HEK293 (cell line): Measurements from ENCODE around the gene PKN3.

Source experiments
- CTCF ChIA-PET: fragments of 350-600 bp; formaldehyde crosslinking; extraction: SDS; loops from one replicate; lab custom pipeline; 2021; ENCODE audit warnings: antibody characterized with exemption; lab: Yijun Ruan, JAX
- POLR2A ChIA-PET: fragments of 300-600 bp; formaldehyde crosslinking; extraction: SDS; loops from one replicate; lab custom pipeline; 2020; ENCODE audit warnings: antibody characterized with exemption, inconsistent platforms; lab: Yijun Ruan, JAX
- H3K27ac ChIP-seq: fragments of 200-500 bp; sonication (Bioruptor generic); 2 replicates; pipeline ENCODE4 v1.5.1; 2014; ENCODE audit warnings: low read depth, low read length, control low read depth, inconsistent platforms; ENCODE audit errors: extremely low read depth
- H3K36me3 ChIP-seq, 2 experiments: fragments of 200-500 bp in 1 of 2; sonication (Bioruptor generic) in 1 of 2; 1 replicate in 1 of 2; 2 replicates in 1 of 2; pipeline ENCODE4 v1.5.1; 2014 to 2017; ENCODE audit warnings: inconsistent platforms in 2 of 2, low read length in 2 of 2; ENCODE audit not compliant: control insufficient read depth in 2 of 2, insufficient read depth in 1 of 2
- H3K4me1 ChIP-seq: fragments of 200-500 bp; sonication (Bioruptor generic); 2 replicates; pipeline ENCODE4 v1.5.1; 2014; ENCODE audit warnings: mild to moderate bottlenecking, low read length, inconsistent platforms; ENCODE audit not compliant: control insufficient read depth, insufficient read depth
- H3K4me3 ChIP-seq: 2 replicates; pipeline ENCODE4 v1.5.1; 2011; ENCODE audit warnings: low read depth, mild to moderate bottlenecking, control low read depth, low read length, moderate library complexity
- H3K9me3 ChIP-seq: fragments of 200-500 bp; sonication (Bioruptor generic); 2 replicates; pipeline ENCODE4 v1.5.1; 2014; ENCODE audit warnings: low read depth, low read length, inconsistent platforms; ENCODE audit not compliant: control insufficient read depth, insufficient read depth
- GFI1B ChIP-seq: fragments of 450-650 bp; formaldehyde crosslinking; IDR thresholded peaks from 2 replicates; pipeline ENCODE4 v1.5.1; 2016; ENCODE audit warnings: missing biosample characterization, missing genetic modification characterization
- IKZF3 ChIP-seq: fragments of 450-650 bp; IDR thresholded peaks from 2 replicates; pipeline ENCODE4 v1.5.0; 2018; ENCODE audit warnings: missing biosample characterization, mild to moderate bottlenecking, missing genetic modification characterization, moderate library complexity
- MEIS1 ChIP-seq: sonication (generic); formaldehyde crosslinking; IDR thresholded peaks from 2 replicates; pipeline ENCODE4 v1.8.1; 2022; ENCODE audit warnings: missing genetic modification reagents, mild to moderate bottlenecking, borderline replicate concordance
- PRDM1 ChIP-seq: fragments of 450-650 bp; formaldehyde crosslinking; IDR thresholded peaks from 2 replicates; pipeline ENCODE4; 2016; ENCODE audit warnings: missing biosample characterization, missing genetic modification characterization
- SP2 ChIP-seq: fragments of 450-650 bp; formaldehyde crosslinking; IDR thresholded peaks from 2 replicates; pipeline ENCODE4 v1.5.1; 2016; ENCODE audit warnings: missing biosample characterization, missing genetic modification characterization
- SP7 ChIP-seq: fragments of 450-650 bp; formaldehyde crosslinking; IDR thresholded peaks from 2 replicates; pipeline ENCODE4 v1.5.1; 2016; ENCODE audit warnings: missing biosample characterization, missing genetic modification characterization
- ZBTB21 ChIP-seq: fragments of 450-650 bp; formaldehyde crosslinking; IDR thresholded peaks from 2 replicates; pipeline ENCODE4 v1.5.1; 2017; ENCODE audit warnings: missing biosample characterization, missing genetic modification characterization
- ZBTB7A ChIP-seq: fragments of 450-650 bp; formaldehyde crosslinking; IDR thresholded peaks from 2 replicates; pipeline ENCODE4 v1.5.1; 2016; ENCODE audit warnings: low read depth, missing biosample characterization, missing genetic modification characterization
- ZFHX2 ChIP-seq: fragments of 450-650 bp; formaldehyde crosslinking; conservative IDR thresholded peaks from 2 replicates; pipeline ENCODE4 v1.5.1; 2016; ENCODE audit warnings: missing biosample characterization, missing genetic modification characterization
- ZNF133 ChIP-seq: fragments of 450-650 bp; formaldehyde crosslinking; IDR thresholded peaks from 2 replicates; pipeline ENCODE4 v1.5.1; 2016; ENCODE audit warnings: missing biosample characterization, missing genetic modification characterization
- ZNF146 ChIP-seq: fragments of 450-650 bp; formaldehyde crosslinking; IDR thresholded peaks from 2 replicates; pipeline ENCODE4 v1.5.1; 2016; ENCODE audit warnings: missing biosample characterization, missing genetic modification characterization
- ZNF19 ChIP-seq: fragments of 450-650 bp; formaldehyde crosslinking; IDR thresholded peaks from 2 replicates; pipeline ENCODE4; 2016; ENCODE audit warnings: missing biosample characterization, missing genetic modification characterization, low read depth
- ZNF2 ChIP-seq: fragments of 450-650 bp; formaldehyde crosslinking; IDR thresholded peaks from 2 replicates; pipeline ENCODE4 v1.5.1; 2016; ENCODE audit warnings: missing biosample characterization, missing genetic modification characterization
- ZNF221 ChIP-seq: fragments of 450-650 bp; formaldehyde crosslinking; IDR thresholded peaks from 2 replicates; pipeline ENCODE4 v1.5.1; 2017; ENCODE audit warnings: missing biosample characterization, missing genetic modification characterization, borderline replicate concordance
- ZNF24 ChIP-seq: fragments of 450-650 bp; formaldehyde crosslinking; IDR thresholded peaks from 2 replicates; pipeline ENCODE4 v1.5.1; 2016; ENCODE audit warnings: missing biosample characterization, missing genetic modification characterization
- ZNF544 ChIP-seq: fragments of 450-650 bp; formaldehyde crosslinking; IDR thresholded peaks from 2 replicates; pipeline ENCODE4 v1.5.0; 2017; ENCODE audit warnings: missing biosample characterization, missing genetic modification characterization
- ZNF610 ChIP-seq: fragments of 450-650 bp; formaldehyde crosslinking; IDR thresholded peaks from 2 replicates; pipeline ENCODE4 v1.5.1; 2016; ENCODE audit warnings: missing biosample characterization, missing genetic modification characterization, borderline replicate concordance
- ZNF837 ChIP-seq: fragments of 450-650 bp; formaldehyde crosslinking; IDR thresholded peaks from 2 replicates; pipeline ENCODE4 v1.5.1; 2016; ENCODE audit warnings: missing biosample characterization, missing genetic modification characterization
- ZSCAN30 ChIP-seq: fragments of 450-650 bp; IDR thresholded peaks from 2 replicates; pipeline ENCODE4 v1.5.1; 2018; ENCODE audit warnings: missing biosample characterization, mild to moderate bottlenecking, missing genetic modification characterization, moderate library complexity
- TF ChIP-seq, protein P1 (sequence below): fragments of 450-650 bp; formaldehyde crosslinking; IDR thresholded peaks from 2 replicates; pipeline ENCODE4 v1.5.1; 2016; ENCODE audit warnings: missing biosample characterization, missing genetic modification characterization
- TF ChIP-seq, protein P2 (sequence below): fragments of 450-650 bp; formaldehyde crosslinking; IDR thresholded peaks from 2 replicates; pipeline ENCODE4 v1.5.1; 2016; ENCODE audit warnings: missing biosample characterization, missing genetic modification characterization
- TF ChIP-seq, protein P3 (sequence below): fragments of 450-650 bp; formaldehyde crosslinking; IDR thresholded peaks from 2 replicates; pipeline ENCODE4 v1.5.1; 2017; ENCODE audit warnings: missing biosample characterization, missing genetic modification characterization

PKN3 gene

DNA sequence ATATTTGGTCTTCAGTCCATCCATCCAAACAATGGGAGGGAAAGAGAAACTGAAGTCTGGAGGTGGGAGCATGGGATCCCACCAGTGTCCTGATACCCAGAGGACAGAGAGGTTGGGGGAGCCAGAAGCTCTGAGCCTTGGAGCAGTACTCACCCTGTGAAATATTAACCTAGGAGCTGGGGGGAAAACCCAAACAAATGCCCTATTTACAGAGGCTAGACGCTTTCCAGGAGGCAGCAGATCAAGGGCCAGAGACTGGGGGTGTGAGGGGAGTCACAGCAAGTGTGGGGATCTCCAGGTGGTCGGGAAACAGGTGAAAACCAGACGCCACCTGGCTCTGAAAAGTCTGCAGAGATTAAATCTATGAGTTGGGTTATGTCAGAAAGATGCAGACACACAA is 63.2 kb downstream of the PKN3 start:
- POLR2A ChIA-PET: no interaction called here
- H3K4me3 ChIP-seq: no peak overlapping the region
- H3K4me1 ChIP-seq: no peaks in the 10 kb centered on the region
- CTCF ChIA-PET: interaction anchor here (1.0 to 2.1 kb wide), 2 partner anchors 32 to 123 kb away, joined by 5 to 6 read pairs; no protein-coding TSS in a partner anchor
- H3K27ac ChIP-seq: no peak overlapping the region
- no peaks in the 10 kb centered on the region for H3K9me3 ChIP-seq
- TF ChIP-seq PRDM1 (tag by site-specific recombination) (no peak), ZNF24 (tag by site-specific recombination) (no peak), ZNF221 (tag by site-specific recombination) (no peak), SP2 (tag by site-specific recombination) (no peak), ZNF544 (tag by site-specific recombination) (no peak), ZNF610 (tag by site-specific recombination) (no peak), GFI1B (no peak), MEIS1 (CRISPR knock-in tag) (no peak), ZNF19 (tag by site-specific recombination) (no peak), ZNF837 (no peak), ZFHX2 (tag by site-specific recombination) (no peak), ZNF133 (tag by site-specific recombination) (no peak), IKZF3 (tag by site-specific recombination) (no peak), ZBTB7A (no peak), ZBTB21 (tag by site-specific recombination) (no peak), ZNF146 (tag by site-specific recombination) (no peak)
- TF ChIP-seq, protein P1, sequence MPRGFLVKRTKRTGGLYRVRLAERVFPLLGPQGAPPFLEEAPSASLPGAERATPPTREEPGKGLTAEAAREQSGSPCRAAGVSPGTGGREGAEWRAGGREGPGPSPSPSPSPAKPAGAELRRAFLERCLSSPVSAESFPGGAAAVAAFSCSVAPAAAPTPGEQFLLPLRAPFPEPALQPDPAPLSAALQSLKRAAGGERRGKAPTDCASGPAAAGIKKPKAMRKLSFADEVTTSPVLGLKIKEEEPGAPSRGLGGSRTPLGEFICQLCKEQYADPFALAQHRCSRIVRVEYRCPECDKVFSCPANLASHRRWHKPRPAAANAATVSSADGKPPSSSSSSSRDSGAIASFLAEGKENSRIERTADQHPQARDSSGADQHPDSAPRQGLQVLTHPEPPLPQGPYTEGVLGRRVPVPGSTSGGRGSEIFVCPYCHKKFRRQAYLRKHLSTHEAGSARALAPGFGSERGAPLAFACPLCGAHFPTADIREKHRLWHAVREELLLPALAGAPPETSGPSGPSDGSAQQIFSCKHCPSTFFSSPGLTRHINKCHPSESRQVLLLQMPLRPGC (tag by site-specific recombination): no peak
- TF ChIP-seq, protein P2, sequence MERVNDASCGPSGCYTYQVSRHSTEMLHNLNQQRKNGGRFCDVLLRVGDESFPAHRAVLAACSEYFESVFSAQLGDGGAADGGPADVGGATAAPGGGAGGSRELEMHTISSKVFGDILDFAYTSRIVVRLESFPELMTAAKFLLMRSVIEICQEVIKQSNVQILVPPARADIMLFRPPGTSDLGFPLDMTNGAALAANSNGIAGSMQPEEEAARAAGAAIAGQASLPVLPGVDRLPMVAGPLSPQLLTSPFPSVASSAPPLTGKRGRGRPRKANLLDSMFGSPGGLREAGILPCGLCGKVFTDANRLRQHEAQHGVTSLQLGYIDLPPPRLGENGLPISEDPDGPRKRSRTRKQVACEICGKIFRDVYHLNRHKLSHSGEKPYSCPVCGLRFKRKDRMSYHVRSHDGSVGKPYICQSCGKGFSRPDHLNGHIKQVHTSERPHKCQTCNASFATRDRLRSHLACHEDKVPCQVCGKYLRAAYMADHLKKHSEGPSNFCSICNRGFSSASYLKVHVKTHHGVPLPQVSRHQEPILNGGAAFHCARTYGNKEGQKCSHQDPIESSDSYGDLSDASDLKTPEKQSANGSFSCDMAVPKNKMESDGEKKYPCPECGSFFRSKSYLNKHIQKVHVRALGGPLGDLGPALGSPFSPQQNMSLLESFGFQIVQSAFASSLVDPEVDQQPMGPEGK: no peak
- TF ChIP-seq, protein P3, sequence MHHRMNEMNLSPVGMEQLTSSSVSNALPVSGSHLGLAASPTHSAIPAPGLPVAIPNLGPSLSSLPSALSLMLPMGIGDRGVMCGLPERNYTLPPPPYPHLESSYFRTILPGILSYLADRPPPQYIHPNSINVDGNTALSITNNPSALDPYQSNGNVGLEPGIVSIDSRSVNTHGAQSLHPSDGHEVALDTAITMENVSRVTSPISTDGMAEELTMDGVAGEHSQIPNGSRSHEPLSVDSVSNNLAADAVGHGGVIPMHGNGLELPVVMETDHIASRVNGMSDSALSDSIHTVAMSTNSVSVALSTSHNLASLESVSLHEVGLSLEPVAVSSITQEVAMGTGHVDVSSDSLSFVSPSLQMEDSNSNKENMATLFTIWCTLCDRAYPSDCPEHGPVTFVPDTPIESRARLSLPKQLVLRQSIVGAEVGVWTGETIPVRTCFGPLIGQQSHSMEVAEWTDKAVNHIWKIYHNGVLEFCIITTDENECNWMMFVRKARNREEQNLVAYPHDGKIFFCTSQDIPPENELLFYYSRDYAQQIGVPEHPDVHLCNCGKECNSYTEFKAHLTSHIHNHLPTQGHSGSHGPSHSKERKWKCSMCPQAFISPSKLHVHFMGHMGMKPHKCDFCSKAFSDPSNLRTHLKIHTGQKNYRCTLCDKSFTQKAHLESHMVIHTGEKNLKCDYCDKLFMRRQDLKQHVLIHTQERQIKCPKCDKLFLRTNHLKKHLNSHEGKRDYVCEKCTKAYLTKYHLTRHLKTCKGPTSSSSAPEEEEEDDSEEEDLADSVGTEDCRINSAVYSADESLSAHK: no peak
- H3K36me3 ChIP-seq: peaks cover 0 to 19% of the 10 kb centered on the region in 2 experiments; a peak in 1 of 3 replicates

DNA sequence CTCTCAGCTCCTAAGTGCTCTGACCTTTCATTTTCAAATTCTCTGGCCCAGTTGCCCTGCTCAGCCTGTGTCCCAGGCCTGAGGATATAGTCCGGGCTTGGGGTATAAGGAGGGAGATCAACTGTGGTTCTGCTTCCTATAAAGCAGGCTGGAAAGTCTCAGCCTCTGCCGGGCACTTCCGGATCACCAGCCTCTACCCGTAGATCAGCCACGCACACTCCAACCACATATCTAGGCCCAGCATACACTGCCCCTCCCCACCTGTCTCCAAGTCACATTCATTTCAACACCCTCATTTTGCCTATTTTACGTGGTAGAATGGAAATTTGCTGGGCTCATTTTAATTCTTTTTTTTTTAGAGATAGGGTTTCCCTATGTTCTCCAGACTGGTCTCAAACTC is 66.3 kb downstream of the PKN3 start:
- no peak overlapping the region for H3K4me3 ChIP-seq
- TF ChIP-seq SP7: no peak
- no peak for TF ChIP-seq ZNF2 (tag by site-specific recombination)
- TF ChIP-seq ZSCAN30 (tag by site-specific recombination): no peak
- TF ChIP-seq MEIS1 (CRISPR knock-in tag): no peak
- H3K27ac ChIP-seq: no peak overlapping the region
- ChIA-PET CTCF (interaction anchor here (0.6 to 1.2 kb wide), 3 partner anchors 20 to 36 kb away, joined by 3 to 8 read pairs (median 4); no protein-coding TSS in a partner anchor), POLR2A (interaction anchor here (1.2 kb wide), 1 partner anchor 50 kb away, joined by 3 read pairs; the partner anchor contains the start of gene ENDOG)
- H3K36me3 ChIP-seq: peaks cover 0 to 19% of the 10 kb centered on the region in 2 experiments; a peak in 1 of 3 replicates
- H3K4me1 ChIP-seq: no peaks in the 10 kb centered on the region
- no peaks in the 10 kb centered on the region for H3K9me3 ChIP-seq
